Trophoblast cell (in vitro differentiated cells and primary cell): ENCODE data around the gene ARL13B.

Source experiments
- DNase-seq, 2 donors: peaks; one replicate each; pipeline ENCODE4 v3.0.0-alpha.2; 2016
- H2AFZ ChIP-seq: 2 replicates; pipeline ENCODE4 v1.6.1; 2013; ENCODE audit warnings: low read length, moderate library complexity, mild to moderate bottlenecking; ENCODE audit not compliant: insufficient read depth, poor library complexity
- H2AK5ac ChIP-seq: 2 replicates; pipeline ENCODE4 v1.6.1; 2013; ENCODE audit warnings: mild to moderate bottlenecking, low read length
- H2BK120ac ChIP-seq: 2 replicates; pipeline ENCODE4 v1.6.1; 2013; ENCODE audit warnings: low read length, mild to moderate bottlenecking, moderate library complexity; ENCODE audit not compliant: insufficient read depth, poor library complexity
- H2BK12ac ChIP-seq: 2 replicates; pipeline ENCODE4 v1.6.1; 2013; ENCODE audit warnings: mild to moderate bottlenecking, low read length, moderate library complexity
- H2BK5ac ChIP-seq: 2 replicates; pipeline ENCODE4 v1.6.1; 2013; ENCODE audit warnings: low read length, low read depth, moderate library complexity, mild to moderate bottlenecking; ENCODE audit not compliant: poor library complexity
- H3K14ac ChIP-seq: 2 replicates; pipeline ENCODE4 v1.6.1; 2013; ENCODE audit warnings: mild to moderate bottlenecking, low read length
- H3K18ac ChIP-seq: 2 replicates; pipeline ENCODE4 v1.6.1; 2013; ENCODE audit warnings: mild to moderate bottlenecking, low read length
- H3K23ac ChIP-seq: 2 replicates; pipeline ENCODE4 v1.6.1; 2013; ENCODE audit warnings: low read length
- H3K27ac ChIP-seq: 2 replicates; pipeline ENCODE4 v1.5.1; 2013; ENCODE audit warnings: low read depth, mild to moderate bottlenecking, inconsistent platforms, low read length, moderate library complexity
- H3K27me3 ChIP-seq: 2 replicates; pipeline ENCODE4 v1.6.1; 2013; ENCODE audit warnings: inconsistent platforms, mild to moderate bottlenecking, low read length, moderate library complexity; ENCODE audit not compliant: insufficient read depth
- H3K36me3 ChIP-seq, 2 experiments: 1 replicate in 1 of 2; 2 replicates in 1 of 2; pipeline ENCODE4 v1.6.1; 2013; ENCODE audit warnings: low read length in 2 of 2, mild to moderate bottlenecking in 2 of 2, moderate library complexity in 1 of 2; ENCODE audit not compliant: insufficient read depth in 2 of 2, control insufficient read depth in 1 of 2
- H3K4ac ChIP-seq: 2 replicates; pipeline ENCODE4 v1.6.1; 2013; ENCODE audit warnings: low read depth, mild to moderate bottlenecking, low read length, moderate library complexity
- H3K4me1 ChIP-seq, 2 experiments: 1 replicate in 1 of 2; 2 replicates in 1 of 2; pipeline ENCODE4 v1.6.1; 2013; ENCODE audit warnings: low read length in 2 of 2, mild to moderate bottlenecking in 2 of 2, moderate library complexity in 1 of 2; ENCODE audit not compliant: insufficient read depth in 2 of 2, control insufficient read depth in 1 of 2
- H3K4me2 ChIP-seq: 2 replicates; pipeline ENCODE4 v1.6.1; 2013; ENCODE audit warnings: inconsistent platforms, mild to moderate bottlenecking, low read length, moderate library complexity
- H3K4me3 ChIP-seq: 2 replicates; pipeline ENCODE4 v1.5.1; 2013; ENCODE audit warnings: mild to moderate bottlenecking, low read depth, low read length, inconsistent platforms
- H3K79me1 ChIP-seq: one replicate; pipeline ENCODE4 v1.6.1; 2013; ENCODE audit warnings: low read length
- H3K79me2 ChIP-seq: 2 replicates; pipeline ENCODE4 v1.6.1; 2013; ENCODE audit warnings: low read length, mild to moderate bottlenecking; ENCODE audit not compliant: control insufficient read depth, insufficient read depth, poor library complexity
- H3K9ac ChIP-seq: 2 replicates; pipeline ENCODE4 v1.6.1; 2013; ENCODE audit warnings: mild to moderate bottlenecking, low read length
- H3K9me3 ChIP-seq: 2 replicates; pipeline ENCODE4 v1.6.1; 2013; ENCODE audit warnings: low read depth, mild to moderate bottlenecking, control low read depth, inconsistent platforms, low read length; ENCODE audit not compliant: insufficient read depth
- H4K12ac ChIP-seq: 2 replicates; pipeline ENCODE4 v1.6.1; 2013; ENCODE audit warnings: low read depth, mild to moderate bottlenecking, low read length, moderate library complexity
- H4K8ac ChIP-seq: 2 replicates; pipeline ENCODE4 v1.6.1; 2013; ENCODE audit warnings: low read depth, mild to moderate bottlenecking, low read length, moderate library complexity
- H4K91ac ChIP-seq: one replicate; pipeline ENCODE4 v1.6.1; 2013; ENCODE audit warnings: low read depth, mild to moderate bottlenecking, low read length, moderate library complexity
- WGBS: extraction: QIAGEN DNeasy Blood & Tissue Kit; methylation state at CpG from one replicate; pipeline ENCODE4 v1.1.7; 2013; ENCODE audit warnings: missing lambda C conversion rate; ENCODE audit not compliant: insufficient read length, insufficient coverage; ENCODE audit errors: extremely low coverage; 5-methylcytosine and 5-hydroxymethylcytosine counted together

ARL13B gene

DNA sequence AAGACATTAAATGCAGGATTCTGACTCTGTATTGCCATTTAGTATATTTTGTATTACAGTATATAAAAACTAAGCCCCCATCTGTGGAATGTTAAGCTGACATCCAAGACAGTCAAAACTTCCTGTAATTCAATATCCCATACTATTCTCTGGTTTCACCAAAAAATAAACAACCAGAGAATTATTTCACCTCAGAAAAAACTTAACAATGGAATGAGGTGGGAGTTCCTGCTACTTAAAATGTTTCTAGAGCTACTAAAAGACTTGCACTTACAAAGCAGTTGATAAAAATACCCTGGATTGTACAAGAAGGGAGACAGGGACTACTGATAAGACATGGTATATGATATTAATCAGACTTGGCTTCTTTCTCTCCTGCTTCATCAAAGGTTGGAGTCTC is 8.3 kb downstream of the ARL13B start:
- Histone ChIP-seq H2AK5ac (no peak overlapping the region), H3K14ac (no peak overlapping the region), H2BK120ac (no peak overlapping the region), H3K79me2 (no peaks in the 10 kb centered on the region), H3K4me3 (no peak overlapping the region), H2BK5ac (no peak overlapping the region), H3K4me2 (no peak overlapping the region), H4K8ac (no peak overlapping the region), H3K36me3 (no peaks in the 10 kb centered on the region), H3K18ac (no peak overlapping the region), H3K27me3 (no peaks in the 10 kb centered on the region), H3K79me1 (no peaks in the 10 kb centered on the region), H4K91ac (no peak overlapping the region), H2AFZ (no peak overlapping the region), H3K4me1 (no peaks in the 10 kb centered on the region), H3K27ac (no peak overlapping the region), H3K4ac (no peak overlapping the region), H3K23ac (no peak overlapping the region), H2BK12ac (no peak overlapping the region), H3K9ac (no peak overlapping the region), H3K9me3 (no peaks in the 10 kb centered on the region), H4K12ac (no peak overlapping the region)
- DNase-seq = no peak

DNA sequence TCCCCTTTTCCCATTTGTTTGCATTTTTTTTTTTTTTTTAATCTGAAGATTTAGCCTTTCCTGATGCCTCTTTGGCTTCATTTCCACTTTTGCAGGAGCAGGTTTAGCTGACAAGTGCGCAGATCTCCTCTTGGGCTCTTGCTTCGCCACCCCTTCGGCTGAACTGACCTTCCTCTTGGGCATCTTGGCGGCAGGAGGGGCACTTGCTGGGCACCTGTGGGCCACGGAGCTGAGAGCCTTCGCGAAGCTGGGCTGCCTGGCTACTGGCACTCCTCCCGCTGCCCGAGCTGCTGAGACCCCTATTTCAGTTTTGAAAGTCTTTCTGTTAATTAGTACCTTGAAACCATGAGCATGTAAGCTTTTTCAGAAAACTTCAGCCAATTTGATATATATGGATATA is 8.8 kb downstream of the ARL13B start:
- Histone ChIP-seq H4K12ac (no peak overlapping the region), H3K4ac (no peak overlapping the region), H4K91ac (no peak overlapping the region), H2AFZ (no peak overlapping the region), H4K8ac (no peak overlapping the region), H3K36me3 (no peaks in the 10 kb centered on the region), H3K9me3 (no peaks in the 10 kb centered on the region), H2AK5ac (no peak overlapping the region), H3K14ac (no peak overlapping the region), H3K79me1 (no peaks in the 10 kb centered on the region), H3K4me2 (no peak overlapping the region), H3K9ac (no peak overlapping the region), H3K18ac (no peak overlapping the region), H3K27me3 (no peaks in the 10 kb centered on the region), H3K4me1 (no peaks in the 10 kb centered on the region), H2BK12ac (no peak overlapping the region), H3K4me3 (no peak overlapping the region), H2BK5ac (no peak overlapping the region), H3K27ac (no peak overlapping the region), H2BK120ac (no peak overlapping the region), H3K79me2 (no peaks in the 10 kb centered on the region), H3K23ac (no peak overlapping the region)
- no peak for DNase-seq
- WGBS = no CpG with 5 or more reads among the region's 9 CpGs

DNA sequence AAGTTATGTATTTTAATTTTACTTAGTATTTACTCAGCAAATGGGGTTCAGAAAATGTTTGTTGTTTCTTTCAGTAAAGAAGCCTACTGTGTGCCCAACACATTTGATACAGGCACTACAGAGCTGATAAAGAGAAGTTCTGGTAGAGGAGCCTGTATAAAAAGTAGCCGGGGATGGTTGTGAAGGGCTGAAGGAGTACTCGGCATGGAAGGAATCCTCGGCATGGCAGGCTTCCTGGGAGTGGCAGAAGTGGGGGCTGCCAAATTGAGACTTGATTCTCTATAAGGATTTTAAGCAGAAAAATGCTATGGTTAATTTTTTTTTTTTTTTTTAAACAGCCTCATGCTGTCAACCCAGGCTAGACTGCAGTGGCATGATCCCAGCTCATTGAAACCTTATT is 9.3 kb downstream of the ARL13B start:
- H3K4ac ChIP-seq = no peak overlapping the region
- WGBS = no CpG with 5 or more reads among the region's 3 CpGs

DNA sequence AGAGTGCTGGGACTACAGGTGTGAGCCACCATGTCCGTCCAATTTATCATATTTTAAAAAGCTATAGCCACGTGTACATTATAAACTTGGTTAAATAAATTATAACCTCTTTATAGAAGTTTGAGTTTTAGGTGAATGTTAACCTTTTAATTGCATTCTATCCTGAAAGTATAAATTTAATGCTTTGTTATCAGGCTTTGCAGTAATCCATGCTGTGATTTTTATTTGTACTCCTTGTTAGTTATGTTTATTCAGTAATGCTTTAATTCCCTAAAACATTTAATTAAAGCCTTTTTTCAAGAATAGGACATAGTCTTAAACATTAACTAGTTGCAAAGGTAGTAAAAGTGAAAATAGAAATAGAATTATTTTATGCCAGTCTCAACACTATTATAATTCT is 11.7 kb downstream of the ARL13B start:
- WGBS = no CpG with 5 or more reads among the region's 2 CpGs
- Histone ChIP-seq H2BK5ac (no peak overlapping the region), H3K79me1 (no peaks in the 10 kb centered on the region)

More for the DNA sequence above, 9.3 kb downstream of the ARL13B start:
- Histone ChIP-seq H2BK5ac (no peak overlapping the region), H3K9me3 (no peaks in the 10 kb centered on the region), H3K4me2 (no peak overlapping the region), H3K4me1 (no peaks in the 10 kb centered on the region), H2BK12ac (no peak overlapping the region), H3K79me2 (no peaks in the 10 kb centered on the region), H3K9ac (no peak overlapping the region), H3K14ac (no peak overlapping the region), H3K23ac (no peak overlapping the region), H3K18ac (no peak overlapping the region), H4K8ac (no peak overlapping the region), H3K4me3 (no peak overlapping the region), H3K27me3 (no peaks in the 10 kb centered on the region), H2AFZ (no peak overlapping the region), H2BK120ac (no peak overlapping the region), H3K79me1 (no peaks in the 10 kb centered on the region), H3K27ac (no peak overlapping the region), H2AK5ac (no peak overlapping the region), H3K36me3 (no peaks in the 10 kb centered on the region), H4K91ac (no peak overlapping the region), H4K12ac (no peak overlapping the region)
- no peak for DNase-seq

More for the DNA sequence above, 11.7 kb downstream of the ARL13B start:
- H3K4me1 ChIP-seq = no peaks in the 10 kb centered on the region
- no peak overlapping the region for H3K27ac ChIP-seq
- H3K9ac ChIP-seq = peak overlapping the region; percentile 69
- H3K4me3 ChIP-seq = no peak overlapping the region
- no peak overlapping the region for H3K14ac ChIP-seq
- H3K27me3 ChIP-seq = no peaks in the 10 kb centered on the region
- H3K4me2 ChIP-seq = no peak overlapping the region
- no peak overlapping the region for H2BK12ac ChIP-seq
- DNase-seq = no peak
- no peaks in the 10 kb centered on the region for H3K79me2 ChIP-seq
- H2AK5ac ChIP-seq = no peak overlapping the region
- H3K18ac ChIP-seq = no peak overlapping the region
- H3K4ac ChIP-seq = no peak overlapping the region
- H2AFZ ChIP-seq = no peak overlapping the region
- H3K36me3 ChIP-seq = no peaks in the 10 kb centered on the region
- no peaks in the 10 kb centered on the region for H3K9me3 ChIP-seq
- no peak overlapping the region for H4K91ac ChIP-seq
- no peak overlapping the region for H4K8ac ChIP-seq
- H4K12ac ChIP-seq = no peak overlapping the region
- no peak overlapping the region for H2BK120ac ChIP-seq
- no peak overlapping the region for H3K23ac ChIP-seq
